ENCODE results near the gene PRIMA1.

- TF ChIP-seq CTCF (IDR thresholded peaks at IDR 0.05) (no peak), TCF12 (IDR thresholded peaks at IDR 0.05) (no peak), POLR2AphosphoS5 (IDR thresholded peaks at IDR 0.05; ENCODE audit: low read depth, low read length) (no peak), RFX5 (IDR thresholded peaks at IDR 0.05; ENCODE audit: low read length) (no peak), FOSL2 (IDR thresholded peaks at IDR 0.05; ENCODE audit: borderline replicate concordance, low read depth) (no peak), SMC3 (IDR thresholded peaks at IDR 0.05; ENCODE audit: low read depth, low read length) (no peak)
Measured at GRCh38 chr14:93737634-93738033, 50.7 kb downstream of the PRIMA1 start.

Measured in SK-N-SH (cell line).